GM18502 (cell line): ENCODE data around the gene PYDC1.
"Not testable (repeated sequence)": the region's sequence is repeated elsewhere in the genome, so short reads cannot be mapped to it uniquely, and the experiment has no call there.

ENCODE experiments used
- ATAC-seq: cut with Tn5 transposase; IDR thresholded peaks from one replicate; pipeline ENCODE4 v1.9.1; 2021; ENCODE audit warnings: mild to moderate bottlenecking; ENCODE audit not compliant: unreplicated experiment, poor library complexity

Gene PYDC1

DNA sequence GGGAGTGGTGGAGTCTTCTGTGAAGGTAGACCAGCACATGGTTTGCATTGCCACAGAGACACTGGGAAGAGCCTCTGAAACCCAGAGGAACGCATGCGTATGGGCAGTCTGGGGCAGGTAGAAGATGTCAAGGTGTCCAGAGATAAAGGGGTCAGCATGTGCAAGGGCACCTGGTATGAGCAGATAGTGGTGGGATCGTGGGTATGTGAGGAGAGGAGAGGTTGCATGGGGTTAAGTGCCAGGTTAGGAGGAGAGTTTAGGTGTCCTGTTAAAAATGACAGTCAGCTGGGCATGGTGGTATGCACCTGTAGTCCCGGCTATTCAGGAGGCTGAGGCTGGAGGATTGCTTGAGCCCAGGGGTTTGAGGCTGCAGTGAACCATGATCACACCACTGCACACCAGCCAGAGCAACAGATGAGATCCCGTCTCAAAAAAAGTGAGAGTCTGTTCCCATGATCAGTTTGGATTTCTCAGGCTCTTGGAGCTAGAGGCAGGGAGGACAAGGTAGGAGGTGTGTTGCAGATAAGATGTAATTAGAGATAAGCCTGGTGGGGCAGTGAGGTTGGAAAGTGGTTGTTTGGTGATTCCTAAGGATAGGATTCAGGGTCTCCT is 17.4 kb downstream of the PYDC1 start:
- no peak for ATAC-seq

GRCh38 chr16:31198207-31198882 is 18.6 kb downstream of the PYDC1 start:
- ATAC-seq: no peak

- ATAC-seq: no peak
Measured at GRCh38 chr16:31196324-31197088, 20.4 kb downstream of the PYDC1 start.

GRCh38 chr16:31195861-31196260 is 21.1 kb downstream of the PYDC1 start:
- not testable (repeated sequence) for ATAC-seq

DNA sequence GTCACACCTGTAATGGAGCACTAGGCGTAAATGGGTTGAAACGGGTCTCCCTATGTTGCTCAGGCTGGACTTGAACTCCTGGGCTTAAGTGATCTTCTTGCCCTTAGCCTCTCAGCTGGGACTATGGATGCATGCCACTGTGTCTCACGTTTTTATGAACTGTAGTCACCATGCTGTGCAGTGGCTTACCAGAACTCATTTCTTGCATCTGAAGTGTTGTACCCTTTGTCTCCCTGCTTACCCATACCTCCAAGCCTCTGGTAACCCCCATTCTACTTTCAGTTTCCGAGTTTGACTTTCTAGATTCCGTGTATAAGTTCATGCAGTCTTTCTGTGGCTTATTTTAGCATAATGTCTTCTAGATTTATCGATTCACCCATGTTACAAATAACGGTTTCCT is 22.0 kb downstream of the PYDC1 start:
- no peak for ATAC-seq

DNA sequence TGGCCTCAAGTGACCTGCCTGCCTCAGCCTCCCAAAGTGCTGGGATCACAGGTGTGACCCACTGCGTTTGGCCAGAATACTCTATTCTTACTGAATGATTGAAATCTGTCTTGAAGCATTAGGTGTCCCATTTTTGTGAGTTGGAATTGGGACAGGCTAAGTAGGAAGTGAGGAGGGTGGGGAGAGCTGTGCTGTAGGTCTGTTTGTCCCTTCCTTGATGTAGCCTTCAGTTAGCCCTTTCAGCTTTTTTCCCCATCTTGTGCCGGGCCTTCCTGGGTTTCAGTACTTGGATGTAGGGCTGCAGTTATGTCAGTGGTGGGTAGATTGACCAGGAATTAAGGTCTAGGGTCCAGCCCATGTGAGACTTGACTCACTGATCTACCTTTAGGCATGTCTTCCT is 23.1 kb downstream of the PYDC1 start:
- ATAC-seq: no peak

DNA sequence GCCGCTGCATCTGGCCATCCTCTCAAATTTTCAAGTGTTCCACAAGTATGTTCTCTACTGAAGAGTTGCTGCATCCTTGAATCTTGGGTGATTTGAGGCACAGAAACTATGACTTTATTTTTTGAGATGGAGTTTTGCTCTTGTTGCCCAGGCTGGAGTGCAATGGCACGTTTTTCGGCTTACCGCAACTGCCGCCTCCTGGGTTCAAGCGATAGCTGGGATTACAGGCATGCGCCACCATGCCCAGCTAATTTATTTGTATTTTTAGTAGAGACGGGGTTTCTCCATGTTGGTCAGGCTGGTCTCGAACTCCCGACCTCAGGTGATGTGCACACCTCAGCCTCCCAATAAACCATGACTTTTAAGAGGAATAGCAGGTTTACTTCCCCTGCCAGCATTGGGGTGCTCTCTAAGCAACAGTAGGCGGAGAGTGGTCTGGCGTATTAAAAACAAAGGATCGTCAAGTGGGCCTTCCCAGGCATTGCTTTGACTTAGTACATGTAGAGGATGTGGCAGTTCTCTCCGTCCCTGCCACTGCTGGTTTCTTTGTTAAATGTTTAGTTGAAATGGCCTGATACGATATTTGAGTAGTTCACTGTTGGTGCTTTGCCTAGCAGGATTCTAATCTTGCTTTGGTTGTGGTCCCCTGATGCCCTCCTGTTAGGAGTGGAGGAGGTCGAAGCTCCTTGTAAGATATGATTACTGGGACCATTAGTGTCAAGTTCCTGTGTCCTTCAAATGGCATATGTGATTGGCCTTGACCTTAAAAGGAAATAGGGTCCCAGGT is 23.9 kb downstream of the PYDC1 start:
- no peak for ATAC-seq

DNA sequence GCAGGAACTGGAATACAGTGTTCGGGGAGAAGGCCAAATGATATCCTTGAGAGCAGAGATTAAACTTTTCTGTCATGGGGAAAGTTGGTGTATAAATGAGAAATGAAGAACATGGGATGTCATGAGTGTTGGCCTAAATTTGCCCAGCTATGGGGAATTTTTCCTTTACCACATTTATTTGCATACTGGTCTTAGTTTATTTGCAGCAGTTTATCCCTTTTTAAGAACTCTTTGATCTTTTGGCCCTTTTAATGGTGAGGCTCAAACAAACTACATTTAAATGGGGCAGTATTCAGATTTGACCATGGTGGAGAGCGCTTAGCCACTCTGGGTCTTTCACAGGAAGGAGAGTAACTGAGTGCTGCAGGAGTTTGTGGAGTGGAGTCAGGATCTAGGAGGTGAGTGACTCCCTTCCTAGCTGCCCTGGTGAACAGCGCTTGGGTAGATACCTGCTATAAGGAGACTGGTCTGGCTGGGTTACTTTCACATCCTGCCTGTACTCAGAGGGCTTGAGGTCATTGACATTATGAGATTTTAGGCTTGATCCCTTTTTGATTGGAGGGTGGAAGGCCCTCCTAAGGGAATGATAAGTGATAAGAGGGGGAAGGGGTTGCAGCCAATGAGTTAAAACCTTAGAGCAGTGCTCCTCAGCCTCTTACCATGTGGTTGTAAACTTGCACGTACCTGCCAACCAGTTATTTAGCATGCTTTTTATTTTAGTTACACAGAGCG is 25.1 kb downstream of the PYDC1 start:
- ATAC-seq: no peak

- no peak for ATAC-seq
Measured at GRCh38 chr16:31190818-31191444, 26.0 kb downstream of the PYDC1 start.

GRCh38 chr16:31190061-31190460 is 26.9 kb downstream of the PYDC1 start:
- ATAC-seq: no peak

DNA sequence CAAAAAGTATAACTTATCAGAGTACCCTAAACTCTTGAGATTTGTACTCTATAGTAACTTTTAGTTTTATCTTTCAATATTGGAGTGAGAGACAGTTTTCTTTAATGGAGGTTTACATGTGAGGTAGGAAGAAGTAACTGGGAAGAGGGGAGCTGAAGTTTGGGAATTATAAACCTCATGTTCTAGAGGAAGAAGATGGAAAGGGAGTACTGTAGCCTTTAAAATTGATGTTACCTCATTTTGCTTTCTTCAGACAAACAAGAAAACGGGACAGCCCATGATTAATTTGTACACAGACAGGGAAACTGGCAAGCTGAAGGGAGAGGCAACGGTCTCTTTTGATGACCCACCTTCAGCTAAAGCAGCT is 27.5 kb downstream of the PYDC1 start:
- ATAC-seq: no peak

- ATAC-seq: no peak
Measured at GRCh38 chr16:31188450-31189411, 28.2 kb downstream of the PYDC1 start.

DNA sequence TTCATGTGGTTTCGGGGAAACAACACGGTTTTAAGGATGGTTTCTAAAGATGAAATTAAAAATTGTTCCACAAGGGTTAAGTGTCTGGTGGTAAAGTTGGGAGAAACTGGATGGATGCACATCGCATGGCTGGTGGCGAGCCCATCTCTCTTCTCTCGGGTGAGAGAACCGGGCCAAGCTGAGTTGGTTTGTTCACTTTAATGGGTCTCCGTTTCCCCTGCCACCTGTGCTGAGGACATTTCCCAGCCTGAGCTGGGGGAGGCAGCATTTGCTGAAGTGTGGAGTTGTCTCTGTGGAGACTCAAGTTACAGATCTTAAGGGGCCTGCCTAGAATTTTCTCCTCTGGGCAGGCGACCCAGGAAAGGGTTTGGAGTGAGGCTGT is 29.1 kb downstream of the PYDC1 start:
- ATAC-seq: no peak

GRCh38 chr16:31186930-31187807 is 29.8 kb downstream of the PYDC1 start:
- ATAC-seq: no peak

GRCh38 chr16:31186176-31186575 is 30.8 kb downstream of the PYDC1 start:
- no peak for ATAC-seq

DNA sequence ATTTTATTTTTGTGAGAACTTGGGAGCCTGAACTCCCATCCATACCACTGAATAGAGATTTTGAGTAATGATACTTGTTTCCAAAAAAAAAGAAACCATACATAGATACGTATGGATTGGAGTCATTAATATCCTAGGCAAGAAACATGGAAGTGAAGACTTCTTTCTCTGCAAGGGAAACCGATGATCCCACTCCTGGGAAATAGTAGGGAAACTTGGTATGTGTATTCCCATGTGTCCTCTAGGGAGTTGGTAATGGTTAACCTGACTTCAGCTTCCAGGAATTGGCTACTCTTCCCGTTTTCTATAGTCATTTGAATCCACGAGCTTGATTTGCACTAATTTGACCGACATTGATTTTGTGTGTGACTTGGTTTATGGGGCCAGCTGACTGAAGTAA is 31.6 kb downstream of the PYDC1 start:
- no peak for ATAC-seq

- no peak for ATAC-seq
Measured at GRCh38 chr16:31184888-31185287, 32.0 kb downstream of the PYDC1 start.
